ENCODE results near the gene TENM4.

TENM4 gene

GRCh38 chr11:78657441-78657840 lies 783.4 kb downstream of the TENM4 start:
- ChIA-PET CTCF (interaction anchor here (0.9 to 13.8 kb wide), 3 partner anchors 11 to 443 kb away, joined by 3 to 173 read pairs (median 3); no protein-coding TSS in a partner anchor), POLR2A (no interaction called here)

GRCh38 chr11:78656984-78657383 lies 783.8 kb downstream of the TENM4 start:
- ChIA-PET CTCF (interaction anchor here (0.9 to 13.8 kb wide), 3 partner anchors 10 to 443 kb away, joined by 3 to 173 read pairs (median 3); no protein-coding TSS in a partner anchor), POLR2A (no interaction called here)
- no peak for DNase-seq (ENCODE audit: low read depth, low spot score)
- no peak for TF ChIP-seq CTCF (IDR thresholded peaks at IDR 0.05; ENCODE audit: insufficient read depth, low read length, missing control alignments)
- no peak overlapping the region for H3K4me3 ChIP-seq (ENCODE audit: low read depth, low read length)

More at GRCh38 chr11:78657441-78657840, 783.4 kb downstream of the TENM4 start:
- no peak for DNase-seq (ENCODE audit: low read depth, low spot score)
- no peak for TF ChIP-seq CTCF (IDR thresholded peaks at IDR 0.05; ENCODE audit: insufficient read depth, low read length, missing control alignments)
- no peak overlapping the region for H3K4me3 ChIP-seq (ENCODE audit: low read depth, low read length)

- no peak overlapping the region for H3K4me3 ChIP-seq (ENCODE audit: low read depth, low read length)
- ChIA-PET CTCF (interaction anchor here (0.6 to 13.8 kb wide), 4 partner anchors 10 to 444 kb away, joined by 3 to 173 read pairs (median 3); no protein-coding TSS in a partner anchor), POLR2A (no interaction called here)
- DNase-seq (ENCODE audit: low read depth, low spot score): no peak
- TF ChIP-seq CTCF (IDR thresholded peaks at IDR 0.05; ENCODE audit: insufficient read depth, low read length, missing control alignments): no peak
Measured at GRCh38 chr11:78656327-78656726, 784.5 kb downstream of the TENM4 start.

DNA sequence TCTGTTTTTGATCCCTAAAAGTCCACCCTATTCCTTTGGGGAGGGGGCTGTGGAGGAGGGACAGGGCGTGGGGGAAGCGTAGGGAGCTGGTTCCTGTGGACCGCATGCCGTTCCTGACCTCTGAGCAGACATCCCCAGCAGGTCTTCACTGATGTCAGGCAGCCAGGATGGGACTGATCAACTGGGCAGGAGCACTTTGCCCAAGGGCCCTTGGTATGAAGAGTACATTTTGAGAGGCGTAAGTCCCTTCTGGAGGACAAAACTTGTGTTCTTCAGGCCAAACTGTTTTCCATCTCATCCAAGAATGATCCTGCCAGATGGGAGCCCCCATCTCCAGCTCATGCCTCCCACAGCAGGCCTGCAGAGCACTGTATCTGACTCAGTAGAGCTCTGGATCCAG lies 785.3 kb downstream of the TENM4 start:
- no peak for TF ChIP-seq CTCF (IDR thresholded peaks at IDR 0.05; ENCODE audit: insufficient read depth, low read length, missing control alignments)
- DNase-seq (ENCODE audit: low read depth, low spot score): no peak
- ChIA-PET CTCF (interaction anchor here (0.6 to 13.8 kb wide), 2 partner anchors 9 to 261 kb away, joined by 3 to 173 read pairs; no protein-coding TSS in a partner anchor), POLR2A (no interaction called here)
- H3K4me3 ChIP-seq (ENCODE audit: low read depth, low read length): no peak overlapping the region

DNA sequence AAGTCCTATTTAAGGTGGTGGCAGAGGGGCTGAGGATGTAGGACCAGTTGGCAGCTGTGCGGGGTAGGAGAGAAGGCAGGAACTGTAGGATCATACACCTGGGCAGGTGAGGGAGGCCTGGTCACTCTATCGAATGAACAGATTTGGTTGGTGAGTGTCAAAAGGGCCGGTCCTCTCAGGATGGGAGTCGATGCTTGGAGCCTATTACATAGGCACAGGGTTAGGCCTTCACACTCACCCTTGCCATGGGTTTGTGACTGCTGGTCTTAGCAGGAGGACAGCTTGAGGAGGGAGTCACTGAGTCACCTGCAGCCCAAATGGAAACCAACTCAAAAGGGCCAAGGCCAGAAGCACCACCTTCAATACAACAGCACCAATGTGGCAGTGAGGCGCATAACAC lies 786.0 kb downstream of the TENM4 start:
- DNase-seq (ENCODE audit: low read depth, low spot score): no peak
- H3K4me3 ChIP-seq (ENCODE audit: low read depth, low read length): no peak overlapping the region
- no peak for TF ChIP-seq CTCF (IDR thresholded peaks at IDR 0.05; ENCODE audit: insufficient read depth, low read length, missing control alignments)
- CTCF ChIA-PET: interaction anchor here (13.8 kb wide), 1 partner anchor 8 kb away, joined by 173 read pairs; no protein-coding TSS in a partner anchor
- POLR2A ChIA-PET: no interaction called here

DNA sequence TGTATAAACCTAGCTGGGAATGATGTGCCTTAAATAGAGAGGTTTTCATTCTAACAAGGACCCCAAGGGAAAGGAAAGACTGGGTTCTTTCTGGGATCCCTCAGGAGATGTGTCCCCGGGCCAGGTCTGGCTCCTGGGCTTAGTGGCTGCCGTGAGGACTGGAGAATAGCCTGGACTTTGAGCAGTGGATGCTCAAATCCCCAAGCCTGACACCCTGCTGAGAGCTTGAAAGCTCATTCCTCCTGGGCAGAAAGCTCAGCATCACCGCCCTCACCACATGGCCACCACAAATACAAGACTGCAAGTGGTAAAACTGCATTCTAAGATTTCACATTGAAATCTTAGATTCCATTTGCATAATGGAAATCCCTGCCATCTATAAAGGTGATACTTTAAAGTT lies 786.8 kb downstream of the TENM4 start:
- ChIA-PET CTCF (interaction anchor here (1.0 to 13.8 kb wide), 2 partner anchors 8 to 9 kb away, joined by 3 to 173 read pairs; no protein-coding TSS in a partner anchor), POLR2A (no interaction called here)
- no peak for TF ChIP-seq CTCF (IDR thresholded peaks at IDR 0.05; ENCODE audit: insufficient read depth, low read length, missing control alignments)
- H3K4me3 ChIP-seq (ENCODE audit: low read depth, low read length): no peak overlapping the region
- no peak for DNase-seq (ENCODE audit: low read depth, low spot score)
